ENCODE data around the gene CA12. TPM values are rescaled to one million over a fixed set of nuclear protein-coding genes. Genes with fewer than 3 reads are reported as not detected.

Gene CA12
- total RNA-seq, 3 donors from 2014 or later = 11.7 to 64.5 (median 61.9) TPM

GRCh38 chr15:63367900-63368299, 13.7 kb downstream of the CA12 start:
- TF ChIP-seq POLR2A (IDR thresholded peaks at IDR 0.05) (no peak), CTCF (IDR thresholded peaks at IDR 0.05) (no peak), POLR2AphosphoS5 (IDR thresholded peaks at IDR 0.05) (no peak)
- peaks cover 0 to 5% of the 10 kb centered on the region in 2 donors for H3K4me1 ChIP-seq
- intact Hi-C loops (cut with DNase I; ENCODE audit: low total_unique reads) = no loop called here

GRCh38 chr15:63367390-63367789, 14.3 kb downstream of the CA12 start:
- no peak for DNase-seq (ENCODE audit: low spot score in 2 of 2)
- TF ChIP-seq POLR2AphosphoS5 (IDR thresholded peaks at IDR 0.05) (peak in 1 of 3 donors; percentile 26), CTCF (IDR thresholded peaks at IDR 0.05) (no peak), POLR2A (IDR thresholded peaks at IDR 0.05) (no peak)
- Histone ChIP-seq H3K4me3 (no peak overlapping the region), H3K27me3 (no peaks in the 10 kb centered on the region), H3K9me3 (no peaks in the 10 kb centered on the region), H3K27ac (peak overlapping the region; percentile 83 to 86), H3K36me3 (no peaks in the 10 kb centered on the region), H3K4me1 (peaks cover 0 to 5% of the 10 kb centered on the region in 2 donors)
- intact Hi-C loops (cut with DNase I; ENCODE audit: low total_unique reads) = no loop called here

More at GRCh38 chr15:63367900-63368299, 13.7 kb downstream of the CA12 start:
- no peak for DNase-seq (ENCODE audit: low spot score in 2 of 2)
- Histone ChIP-seq H3K4me3 (no peak overlapping the region), H3K9me3 (no peaks in the 10 kb centered on the region), H3K36me3 (no peaks in the 10 kb centered on the region), H3K27me3 (no peaks in the 10 kb centered on the region), H3K27ac (peak overlapping the region; percentile 83 to 86)

GRCh38 chr15:63366451-63366850, 15.2 kb downstream of the CA12 start:
- no peaks in the 10 kb centered on the region for H3K9me3 ChIP-seq
- H3K27ac ChIP-seq = peak overlapping the region; percentile 83 to 86
- no peak overlapping the region for H3K4me3 ChIP-seq
- intact Hi-C loops (cut with DNase I; ENCODE audit: low total_unique reads) = no loop called here
- H3K36me3 ChIP-seq = no peaks in the 10 kb centered on the region
- peaks cover 0 to 5% of the 10 kb centered on the region in 2 donors for H3K4me1 ChIP-seq
- no peak for DNase-seq (ENCODE audit: low spot score in 2 of 2)
- TF ChIP-seq CTCF (IDR thresholded peaks at IDR 0.05) (no peak), POLR2AphosphoS5 (IDR thresholded peaks at IDR 0.05) (no peak), POLR2A (IDR thresholded peaks at IDR 0.05) (no peak)
- H3K27me3 ChIP-seq = no peaks in the 10 kb centered on the region

GRCh38 chr15:63365273-63365680, 16.4 kb downstream of the CA12 start:
- Histone ChIP-seq H3K4me3 (no peak overlapping the region), H3K36me3 (no peaks in the 10 kb centered on the region), H3K27ac (peak overlapping the region; percentile 71 to 83), H3K27me3 (no peaks in the 10 kb centered on the region), H3K4me1 (peaks cover 0 to 5% of the 10 kb centered on the region in 2 donors), H3K9me3 (no peaks in the 10 kb centered on the region)
- DNase-seq (ENCODE audit: low spot score in 2 of 2) = no peak
- no peak for TF ChIP-seq CTCF (IDR thresholded peaks at IDR 0.05)
- TF ChIP-seq POLR2A (IDR thresholded peaks at IDR 0.05) = no peak
- no peak for TF ChIP-seq POLR2AphosphoS5 (IDR thresholded peaks at IDR 0.05)
- intact Hi-C loops (cut with DNase I; ENCODE audit: low total_unique reads) = no loop called here

GRCh38 chr15:63364399-63365272, 17.0 kb downstream of the CA12 start:
- Histone ChIP-seq H3K27me3 (no peaks in the 10 kb centered on the region), H3K36me3 (no peaks in the 10 kb centered on the region), H3K4me3 (no peak overlapping the region), H3K27ac (peak overlapping the region in 1 of 2 donors; percentile 71), H3K9me3 (no peaks in the 10 kb centered on the region), H3K4me1 (peaks cover 0 to 5% of the 10 kb centered on the region in 2 donors)
- intact Hi-C loops (cut with DNase I; ENCODE audit: low total_unique reads) = no loop called here
- DNase-seq (ENCODE audit: low spot score in 2 of 2) = no peak
- TF ChIP-seq CTCF (IDR thresholded peaks at IDR 0.05) (no peak), POLR2A (IDR thresholded peaks at IDR 0.05) (no peak), POLR2AphosphoS5 (IDR thresholded peaks at IDR 0.05) (no peak)
